ENCODE data around the gene MPZL2. TPM values are rescaled to one million over a fixed set of nuclear protein-coding genes. Genes with fewer than 3 reads are reported as not detected.

MPZL2 gene
- not detected in 2 replicates for total RNA-seq (2011; cell fraction: chromatin; rRNA removed; ENCODE audit: low replicate concordance)
- not detected in 2 replicates for total RNA-seq (2011; cell fraction: nucleolus; rRNA removed)
- total RNA-seq (2011; cell fraction: nucleoplasm; rRNA removed): not detected in 2 replicates
- 0.08 TPM in 1 of 2 replicates, not detected in the other for total RNA-seq (2014; rRNA removed)
- 0.16 TPM in 1 of 2 replicates, not detected in the other for total RNA-seq (2014; rRNA removed; fragmentation: Illumina TruSeq; extraction: Trizol)
- 0.18 and 0.19 TPM in 2 replicates for total RNA-seq (2015; rRNA removed; fragmentation: Illumina TruSeq; extraction: Trizol)
- 0.09 and 0.29 TPM in 2 replicates for total RNA-seq (2021)
- polyA plus RNA-seq (2011; rRNA removed): 0.17 and 0.38 TPM in 2 replicates
- polyA plus RNA-seq (2011; cell fraction: cytosol; rRNA removed): 0.07 and 0.38 TPM in 2 replicates
- 0.50 and 0.69 TPM in 2 replicates for polyA plus RNA-seq (2011; cell fraction: nucleus; rRNA removed)
- 0.23 and 0.28 TPM in 2 replicates for polyA plus RNA-seq (2012)
- 0.27 and 0.32 TPM in 2 replicates for polyA plus RNA-seq (2014; fragmentation: Illumina TruSeq; extraction: Trizol)
- under 1 TPM; 0.14 to 0.28 TPM for polyA plus RNA-seq (2014; fragmentation: Nextera tagmentation; extraction: Ambion mirVana)
- polyA plus RNA-seq (2014; rRNA removed): 0.16 and 0.21 TPM in 2 replicates
- polyA minus RNA-seq (2011; rRNA and poly(A)+ RNA removed): 0.07 and 0.60 TPM in 2 replicates
- not detected in 2 replicates for polyA minus RNA-seq (2011; cell fraction: cytosol; rRNA and poly(A)+ RNA removed)
- 0.56 TPM in 1 of 2 replicates, not detected in the other for polyA minus RNA-seq (2011; cell fraction: nucleus; rRNA and poly(A)+ RNA removed)
- percentile 21 among the genes with signal in this experiment for Bru-seq, nascent RNA
- percentile 12 among the genes with signal in this experiment for BruChase-seq, experiment 1, labeled RNA remaining after a 2-hour chase
- percentile 18 among the genes with signal in this experiment for BruChase-seq, experiment 2, labeled RNA remaining after a 6-hour chase
- long read RNA-seq, experiment 1: 0 reads
- long read RNA-seq, experiment 2: 0 reads
- long read RNA-seq, experiment 3: 0 reads

DNA sequence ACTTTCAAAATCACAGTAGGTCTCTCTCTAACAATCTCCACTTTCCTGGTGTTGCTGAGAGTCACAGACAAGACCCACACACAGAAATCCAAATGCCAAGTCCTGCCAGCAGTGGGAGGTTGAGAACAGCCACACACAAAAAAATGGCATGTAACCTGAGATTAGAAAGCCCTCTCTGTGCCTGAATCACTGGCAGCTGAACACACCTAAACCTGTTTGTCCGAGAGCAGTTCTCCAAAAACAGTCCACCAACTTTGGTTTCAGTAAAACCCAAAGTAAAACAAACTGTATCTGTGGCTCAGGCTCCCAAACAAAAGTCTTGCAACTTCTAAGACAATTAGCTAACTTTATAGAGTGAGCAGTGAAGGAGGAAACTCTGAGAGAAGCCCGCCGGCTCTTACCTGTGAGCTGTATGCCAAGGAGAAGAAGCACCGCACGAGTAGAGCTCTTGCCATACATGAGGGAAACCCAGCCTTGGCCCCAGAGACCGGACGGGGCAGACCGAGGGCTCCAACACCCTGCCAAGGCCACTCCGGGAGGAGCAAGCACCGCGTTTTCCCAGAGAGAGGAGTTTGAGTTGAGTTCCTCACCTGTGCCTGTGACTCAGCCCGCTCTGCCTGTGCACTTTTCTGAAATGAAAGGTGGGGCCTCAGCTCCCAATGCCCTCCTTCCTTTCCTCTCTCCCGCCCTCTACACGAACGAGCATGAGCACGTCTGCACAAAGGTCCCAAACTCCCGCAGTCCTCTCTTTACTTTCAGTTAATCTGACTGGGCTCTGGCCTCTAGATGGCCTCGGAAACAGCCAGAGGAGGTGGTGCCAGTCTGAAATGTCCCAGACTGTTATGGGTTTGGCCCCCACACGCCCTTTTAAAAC is at the start of gene MPZL2:
TSS of gene MPZL2 (minus strand) at position 603 of the 874 bp plus-strand sequence. CDS start at position 459, 144 bp downstream.
- intact Hi-C loops (cut with micrococcal nuclease): no loop called here
- no peaks in the 10 kb centered on the region for H4K20me1 ChIP-seq (replicated peaks; ENCODE audit: control insufficient read depth, insufficient read depth, low read length)
- FAIRE-seq: no peak
- no TSS peak for BruUV-seq (replicated peaks)
- no peaks in the 10 kb centered on the region for H3K4me1 ChIP-seq (replicated peaks in 1 of 2; ENCODE audit: control insufficient read depth in 2 of 2, insufficient read depth in 2 of 2, low read length in 2 of 2)
- ChIA-PET POLR2A (interaction anchor here (0.7 kb wide), 1 partner anchor 12 kb away, joined by 3 read pairs; the partner anchor contains the start of gene MPZL3), CTCF (ENCODE audit: low intra/inter-chr PET ratio) (no interaction called here)
- H3K27me3 ChIP-seq (ENCODE audit: control insufficient read depth in 2 of 2, insufficient read depth in 2 of 2, low read length in 2 of 2): peaks cover 31 to 37% of the 10 kb centered on the region in 2 experiments
- 0 out of 4 replicates have a peak within 1 kb of the TSS, but pooled peaks of 1 of the 2 experiments have one; percentile 19 for H3K9ac ChIP-seq (ENCODE audit: insufficient read depth in 1 of 2, low read depth in 2 of 2, low read length in 2 of 2)
- no peaks in the 10 kb centered on the region for H3K36me3 ChIP-seq (ENCODE audit: control insufficient read depth, insufficient read depth, low read length)
- H3K27ac ChIP-seq (ENCODE audit: extremely low read depth, low read depth, low read length): no peak within 1 kb of the TSS
- DNase-seq (ENCODE audit: extremely low read depth in 1 of 4, low spot score in 3 of 4): no peak
- under 1% methylated on average over 19 of the region's 19 CpGs for WGBS (ENCODE audit: insufficient coverage, low coverage, missing lambda C conversion rate)
- H3K79me2 ChIP-seq (ENCODE audit: control insufficient read depth, insufficient read depth, low read length): no peaks in the 10 kb centered on the region
- H2AFZ ChIP-seq (ENCODE audit: low read depth, low read length): peak within 1 kb of the TSS; percentile 43
- in situ Hi-C loops (cut with MboI): no loop called here
- ATAC-seq: peak; percentile 59
- 0 out of 2 replicates have a peak, but pooled peaks cover 2% of the 10 kb centered on the region for H3K9me3 ChIP-seq (replicated peaks; ENCODE audit: control insufficient read depth, insufficient read depth, low read depth, low read length)
- H3K4me2 ChIP-seq (ENCODE audit: insufficient read depth, low read length): peak within 1 kb of the TSS; percentile 6; the same call in 1 of the 2 replicates
- H3K9me1 ChIP-seq (ENCODE audit: control insufficient read depth, insufficient read depth, low read length): no peaks in the 10 kb centered on the region
- H3K4me3 ChIP-seq: no peak within 1 kb of the TSS
- 0 out of 4 replicates have a peak, but pooled peaks of 1 of the 2 experiments have one; percentile 23 for TF ChIP-seq NRF1 (conservative IDR thresholded peaks at IDR 0.05 in 1 of 2, IDR thresholded peaks at IDR 0.05 in 1 of 2)
- TF ChIP-seq ZFP36 (IDR thresholded peaks at IDR 0.05; ENCODE audit: low read depth, low read length, partially characterized antibody): peak; percentile 2
- TF ChIP-seq, protein P1, sequence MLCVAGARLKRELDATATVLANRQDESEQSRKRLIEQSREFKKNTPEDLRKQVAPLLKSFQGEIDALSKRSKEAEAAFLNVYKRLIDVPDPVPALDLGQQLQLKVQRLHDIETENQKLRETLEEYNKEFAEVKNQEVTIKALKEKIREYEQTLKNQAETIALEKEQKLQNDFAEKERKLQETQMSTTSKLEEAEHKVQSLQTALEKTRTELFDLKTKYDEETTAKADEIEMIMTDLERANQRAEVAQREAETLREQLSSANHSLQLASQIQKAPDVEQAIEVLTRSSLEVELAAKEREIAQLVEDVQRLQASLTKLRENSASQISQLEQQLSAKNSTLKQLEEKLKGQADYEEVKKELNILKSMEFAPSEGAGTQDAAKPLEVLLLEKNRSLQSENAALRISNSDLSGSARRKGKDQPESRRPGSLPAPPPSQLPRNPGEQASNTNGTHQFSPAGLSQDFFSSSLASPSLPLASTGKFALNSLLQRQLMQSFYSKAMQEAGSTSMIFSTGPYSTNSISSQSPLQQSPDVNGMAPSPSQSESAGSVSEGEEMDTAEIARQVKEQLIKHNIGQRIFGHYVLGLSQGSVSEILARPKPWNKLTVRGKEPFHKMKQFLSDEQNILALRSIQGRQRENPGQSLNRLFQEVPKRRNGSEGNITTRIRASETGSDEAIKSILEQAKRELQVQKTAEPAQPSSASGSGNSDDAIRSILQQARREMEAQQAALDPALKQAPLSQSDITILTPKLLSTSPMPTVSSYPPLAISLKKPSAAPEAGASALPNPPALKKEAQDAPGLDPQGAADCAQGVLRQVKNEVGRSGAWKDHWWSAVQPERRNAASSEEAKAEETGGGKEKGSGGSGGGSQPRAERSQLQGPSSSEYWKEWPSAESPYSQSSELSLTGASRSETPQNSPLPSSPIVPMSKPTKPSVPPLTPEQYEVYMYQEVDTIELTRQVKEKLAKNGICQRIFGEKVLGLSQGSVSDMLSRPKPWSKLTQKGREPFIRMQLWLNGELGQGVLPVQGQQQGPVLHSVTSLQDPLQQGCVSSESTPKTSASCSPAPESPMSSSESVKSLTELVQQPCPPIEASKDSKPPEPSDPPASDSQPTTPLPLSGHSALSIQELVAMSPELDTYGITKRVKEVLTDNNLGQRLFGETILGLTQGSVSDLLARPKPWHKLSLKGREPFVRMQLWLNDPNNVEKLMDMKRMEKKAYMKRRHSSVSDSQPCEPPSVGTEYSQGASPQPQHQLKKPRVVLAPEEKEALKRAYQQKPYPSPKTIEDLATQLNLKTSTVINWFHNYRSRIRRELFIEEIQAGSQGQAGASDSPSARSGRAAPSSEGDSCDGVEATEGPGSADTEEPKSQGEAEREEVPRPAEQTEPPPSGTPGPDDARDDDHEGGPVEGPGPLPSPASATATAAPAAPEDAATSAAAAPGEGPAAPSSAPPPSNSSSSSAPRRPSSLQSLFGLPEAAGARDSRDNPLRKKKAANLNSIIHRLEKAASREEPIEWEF (CRISPR knock-in tag; IDR thresholded peaks at IDR 0.05): no peak
- peak; percentile 35; the same call in 1 of the 2 replicates for TF ChIP-seq ZNF431 (CRISPR knock-in tag; IDR thresholded peaks at IDR 0.05)
- no peak for TF ChIP-seq SRF (CRISPR knock-in tag; IDR thresholded peaks at IDR 0.05)
- TF ChIP-seq CHD4 (IDR thresholded peaks at IDR 0.05; ENCODE audit: insufficient read depth, insufficient replicate concordance, low read depth, low read length, poor library complexity, severe bottlenecking): no peak

Measured in K562 (cell line).